Mesenchymal stem cell (in vitro differentiated cells and primary cell): Measurements from ENCODE around the gene HUNK.

Source experiments
- DNase-seq: peaks from one replicate; pipeline ENCODE4 v3.0.0-alpha.2; 2013
- H2AFZ ChIP-seq: one replicate; pipeline ENCODE4 v1.6.1; 2013; ENCODE audit warnings: low read depth, mild to moderate bottlenecking, control low read depth, inconsistent platforms, low read length, moderate library complexity
- H2AK5ac ChIP-seq: 2 replicates; pipeline ENCODE4 v1.6.1; 2013; ENCODE audit warnings: low read length, moderate library complexity, mild to moderate bottlenecking, inconsistent platforms; ENCODE audit not compliant: severe bottlenecking
- H2BK120ac ChIP-seq: one replicate; pipeline ENCODE4 v1.6.1; 2013; ENCODE audit warnings: low read depth, mild to moderate bottlenecking, inconsistent platforms, low read length, moderate library complexity
- H2BK12ac ChIP-seq, 2 experiments: one replicate each; pipeline ENCODE4 v1.6.1; 2013; ENCODE audit warnings: inconsistent platforms in 2 of 2, low read length in 2 of 2, mild to moderate bottlenecking in 2 of 2, moderate library complexity in 2 of 2, control low read depth in 1 of 2
- H2BK15ac ChIP-seq: one replicate; pipeline ENCODE4 v1.6.1; 2013; ENCODE audit warnings: mild to moderate bottlenecking, low read depth, inconsistent platforms; ENCODE audit not compliant: poor library complexity, severe bottlenecking
- H2BK5ac ChIP-seq: 2 replicates; pipeline ENCODE4 v1.6.1; 2013; ENCODE audit warnings: low read depth, mild to moderate bottlenecking, low read length, control low read depth, inconsistent platforms; ENCODE audit not compliant: poor library complexity, severe bottlenecking
- H3K14ac ChIP-seq, 2 experiments: one replicate each; pipeline ENCODE4 v1.6.1; 2013; ENCODE audit warnings: inconsistent platforms in 2 of 2, low read length in 2 of 2, control low read depth in 1 of 2, mild to moderate bottlenecking in 1 of 2, moderate library complexity in 1 of 2
- H3K18ac ChIP-seq, 2 experiments: one replicate each; pipeline ENCODE4 v1.6.1; 2013; ENCODE audit warnings: inconsistent platforms in 2 of 2, low read length in 2 of 2, control low read depth in 1 of 2, low read depth in 1 of 2, mild to moderate bottlenecking in 1 of 2
- H3K23ac ChIP-seq, 2 experiments: one replicate each; pipeline ENCODE4 v1.6.1; 2013; ENCODE audit warnings: inconsistent platforms in 2 of 2, low read length in 2 of 2, mild to moderate bottlenecking in 2 of 2, moderate library complexity in 2 of 2, control low read depth in 1 of 2
- H3K27ac ChIP-seq: 2 replicates; pipeline ENCODE4 v1.5.1; 2013; ENCODE audit warnings: mild to moderate bottlenecking, moderate library complexity, low read length, control low read depth, inconsistent platforms; ENCODE audit not compliant: poor library complexity, severe bottlenecking
- H3K27me3 ChIP-seq, 2 experiments: 2 replicates each; pipeline versions ENCODE4 v1.6.1 to v1.7.0; 2013; ENCODE audit warnings: low read length in 2 of 2, mild to moderate bottlenecking in 2 of 2, moderate library complexity in 2 of 2, control low read depth in 1 of 2, inconsistent platforms in 1 of 2; ENCODE audit not compliant: control insufficient read depth in 1 of 2, insufficient read depth in 1 of 2
- H3K36me3 ChIP-seq, 2 experiments: 2 replicates each; pipeline versions ENCODE4 v1.6.1 to v1.7.0; 2013; ENCODE audit warnings: low read length in 2 of 2, control low read depth in 1 of 2, inconsistent platforms in 1 of 2, low read depth in 1 of 2, mild to moderate bottlenecking in 1 of 2; ENCODE audit not compliant: insufficient read depth in 2 of 2, control insufficient read depth in 1 of 2
- H3K4ac ChIP-seq, 2 experiments: one replicate each; pipeline ENCODE4 v1.6.1; 2013; ENCODE audit warnings: inconsistent platforms in 2 of 2, low read length in 2 of 2, mild to moderate bottlenecking in 2 of 2, moderate library complexity in 2 of 2, control low read depth in 1 of 2, low read depth in 1 of 2
- H3K4me1 ChIP-seq: 2 replicates; pipeline ENCODE4 v1.6.1; 2013; ENCODE audit warnings: low read depth, low read length, control low read depth; ENCODE audit not compliant: control insufficient read depth, insufficient read depth
- H3K4me2 ChIP-seq: 2 replicates; pipeline ENCODE4 v1.6.1; 2013; ENCODE audit warnings: low read length, mild to moderate bottlenecking, inconsistent platforms; ENCODE audit not compliant: poor library complexity, severe bottlenecking
- H3K4me3 ChIP-seq, 2 experiments: 2 replicates each; pipeline versions ENCODE4 v1.5.1 to v1.7.0; 2013; ENCODE audit warnings: low read length in 2 of 2, mild to moderate bottlenecking in 2 of 2, control low read depth in 1 of 2, low read depth in 1 of 2; ENCODE audit not compliant: insufficient read depth in 1 of 2
- H3K79me1 ChIP-seq: replicated peaks from 2 replicates; pipeline ENCODE4 v1.6.1; 2013; ENCODE audit warnings: mild to moderate bottlenecking, control low read depth, low read length, inconsistent platforms; ENCODE audit not compliant: poor library complexity, severe bottlenecking
- H3K9ac ChIP-seq: 2 replicates; pipeline ENCODE4 v1.7.0; 2013; ENCODE audit warnings: mild to moderate bottlenecking, low read length, moderate library complexity
- H3K9me3 ChIP-seq: 2 replicates; pipeline ENCODE4 v1.7.0; 2013; ENCODE audit warnings: mild to moderate bottlenecking, low read length; ENCODE audit not compliant: control insufficient read depth
- H4K8ac ChIP-seq: one replicate; pipeline ENCODE4 v1.6.1; 2013; ENCODE audit warnings: inconsistent platforms, mild to moderate bottlenecking, low read length, moderate library complexity
- H4K91ac ChIP-seq: one replicate; pipeline ENCODE4 v1.6.1; 2013; ENCODE audit warnings: mild to moderate bottlenecking, low read length, inconsistent platforms
- WGBS: methylation state at CpG from one replicate; pipeline ENCODE4 v1.1.7; 2013; ENCODE audit warnings: mixed read lengths; 5-methylcytosine and 5-hydroxymethylcytosine counted together

The HUNK gene

GRCh38 chr21:31991356-31992331, 118.8 kb downstream of the HUNK start:
- Histone ChIP-seq H3K9ac (no peak overlapping the region), H3K27me3 (no peaks in the 10 kb centered on the region), H2BK15ac (no peak overlapping the region), H3K27ac (no peak overlapping the region), H2AFZ (no peak overlapping the region), H2AK5ac (no peak overlapping the region), H4K8ac (no peak overlapping the region), H3K14ac (no peak overlapping the region), H2BK5ac (no peak overlapping the region), H2BK120ac (no peak overlapping the region), H3K36me3 (no peaks in the 10 kb centered on the region), H3K79me1 (no peaks in the 10 kb centered on the region), H3K9me3 (no peaks in the 10 kb centered on the region), H3K18ac (no peak overlapping the region), H2BK12ac (no peak overlapping the region), H3K4me3 (no peak overlapping the region), H3K4me2 (no peak overlapping the region), H3K4me1 (no peaks in the 10 kb centered on the region), H4K91ac (no peak overlapping the region), H3K4ac (no peak overlapping the region), H3K23ac (no peak overlapping the region)
- no peak for DNase-seq
- 81% methylated on average over 16 of the region's 17 CpGs for WGBS

GRCh38 chr21:31992391-31992790, 119.6 kb downstream of the HUNK start:
- Histone ChIP-seq H3K36me3 (no peaks in the 10 kb centered on the region), H3K27ac (no peak overlapping the region), H3K9ac (no peak overlapping the region), H3K18ac (no peak overlapping the region), H3K23ac (no peak overlapping the region), H3K4ac (no peak overlapping the region), H2BK15ac (no peak overlapping the region), H2AFZ (no peak overlapping the region), H3K9me3 (no peaks in the 10 kb centered on the region), H2BK120ac (no peak overlapping the region), H3K27me3 (no peaks in the 10 kb centered on the region), H4K91ac (no peak overlapping the region), H3K4me3 (no peak overlapping the region), H3K79me1 (no peaks in the 10 kb centered on the region), H2BK5ac (no peak overlapping the region), H4K8ac (no peak overlapping the region), H3K14ac (no peak overlapping the region), H2BK12ac (no peak overlapping the region), H3K4me2 (no peak overlapping the region), H2AK5ac (no peak overlapping the region), H3K4me1 (no peaks in the 10 kb centered on the region)
- no peak for DNase-seq
- WGBS = 94% methylated on average over 11 of the region's 11 CpGs

GRCh38 chr21:31993826-31994825, 121.3 kb downstream of the HUNK start:
- H3K79me1 ChIP-seq = no peaks in the 10 kb centered on the region
- peak overlapping the region; percentile 5 for H3K9ac ChIP-seq
- no peak overlapping the region for H2BK5ac ChIP-seq
- H3K23ac ChIP-seq = no peak overlapping the region
- H4K8ac ChIP-seq = no peak overlapping the region
- no peak overlapping the region for H2AFZ ChIP-seq
- H3K27ac ChIP-seq = no peak overlapping the region
- no peak overlapping the region for H3K14ac ChIP-seq
- H2AK5ac ChIP-seq = no peak overlapping the region
- no peaks in the 10 kb centered on the region for H3K4me1 ChIP-seq
- DNase-seq = peak; percentile 35
- WGBS = 76% methylated on average over 8 of the region's 10 CpGs
- no peak overlapping the region for H3K4me2 ChIP-seq
- peaks cover 0 to 5% of the 10 kb centered on the region in 2 experiments for H3K36me3 ChIP-seq
- no peak overlapping the region for H3K18ac ChIP-seq
- H2BK15ac ChIP-seq = no peak overlapping the region
- no peak overlapping the region for H2BK120ac ChIP-seq
- no peaks in the 10 kb centered on the region for H3K27me3 ChIP-seq
- H4K91ac ChIP-seq = no peak overlapping the region
- no peaks in the 10 kb centered on the region for H3K9me3 ChIP-seq
- H2BK12ac ChIP-seq = no peak overlapping the region
- H3K4me3 ChIP-seq = no peak overlapping the region
- H3K4ac ChIP-seq = no peak overlapping the region

GRCh38 chr21:31997191-31997590, 124.4 kb downstream of the HUNK start:
- Histone ChIP-seq H2BK120ac (no peak overlapping the region), H2AK5ac (no peak overlapping the region), H3K79me1 (no peaks in the 10 kb centered on the region), H4K8ac (no peak overlapping the region), H3K14ac (no peak overlapping the region), H3K18ac (no peak overlapping the region), H2BK15ac (no peak overlapping the region), H3K4ac (no peak overlapping the region), H2BK5ac (no peak overlapping the region), H3K36me3 (peaks cover 0 to 9% of the 10 kb centered on the region in 2 experiments), H2AFZ (no peak overlapping the region), H3K4me2 (no peak overlapping the region), H3K23ac (no peak overlapping the region), H3K4me3 (no peak overlapping the region), H3K27ac (no peak overlapping the region), H3K4me1 (no peaks in the 10 kb centered on the region), H3K27me3 (no peaks in the 10 kb centered on the region), H3K9ac (no peak overlapping the region), H3K9me3 (no peaks in the 10 kb centered on the region), H2BK12ac (no peak overlapping the region), H4K91ac (no peak overlapping the region)
- WGBS = 87% methylated on average over 4 of the region's 4 CpGs
- no peak for DNase-seq
